ENCODE measurements around the gene ID1. TPM values are rescaled to one million over a fixed set of nuclear protein-coding genes. Genes with fewer than 3 reads are reported as not detected.

ID1 gene
- polyA plus RNA-seq, 1 donor from 2014 or later: 2.2 TPM

Other genes starting within 250 kb of the ID1 start
- not detected for gene DEFB118, start 236.7 kb upstream of the ID1 start, polyA plus RNA-seq
- gene DEFB119, start 214.7 kb upstream of the ID1 start, polyA plus RNA-seq: not detected
- not detected for gene DEFB121, start 199.1 kb upstream of the ID1 start, polyA plus RNA-seq
- gene DEFB123, start 164.7 kb upstream of the ID1 start, polyA plus RNA-seq: not detected
- gene DEFB124, start 130.2 kb upstream of the ID1 start, polyA plus RNA-seq: not detected
- gene REM1, start 130.0 kb upstream of the ID1 start, polyA plus RNA-seq: not detected
- 109 TPM for gene HM13, start 90.8 kb upstream of the ID1 start, polyA plus RNA-seq
- gene COX4I2, start 32.6 kb downstream of the ID1 start, polyA plus RNA-seq: 0.38 TPM
- gene BCL2L1, start 117.6 kb downstream of the ID1 start, polyA plus RNA-seq: 9.8 TPM
- gene TPX2, start 134.0 kb downstream of the ID1 start, polyA plus RNA-seq: 0.49 TPM
- not detected for gene MYLK2, start 214.1 kb downstream of the ID1 start, polyA plus RNA-seq
- not detected for gene FOXS1, start 240.3 kb downstream of the ID1 start, polyA plus RNA-seq

Measured in IgD-negative memory B cell (primary cell).